BE2C (cell line): ENCODE measurements around the gene TRPM4.
"Not testable (repeated sequence)": the region's sequence is repeated elsewhere in the genome, so short reads cannot be mapped to it uniquely, and the experiment has no call there.

ENCODE experiments used
- DNase-seq: peaks from one replicate; pipeline ENCODE4 v3.0.0-alpha.2; 2020
- H3K27me3 ChIP-seq: fragments of 250-450 bp; sonication (Bioruptor Pico); 2 replicates; pipeline ENCODE4 v1.5.1; 2020; ENCODE audit warnings: mild to moderate bottlenecking
- H3K36me3 ChIP-seq: fragments of 250-450 bp; sonication (Bioruptor Pico); 2 replicates; pipeline ENCODE4 v1.5.1; 2020; ENCODE audit warnings: mild to moderate bottlenecking
- H3K4me1 ChIP-seq: fragments of 250-450 bp; sonication (Bioruptor Pico); 2 replicates; pipeline ENCODE4 v1.5.1; 2020
- H3K4me3 ChIP-seq: 2 replicates; pipeline ENCODE4 v1.5.1; 2011; ENCODE audit warnings: low read depth, low read length
- H3K9me3 ChIP-seq: fragments of 250-450 bp; sonication (Bioruptor Pico); 2 replicates; pipeline ENCODE4 v1.5.1; 2020
- TF ChIP-seq, protein P1 (sequence below): IDR thresholded peaks from 2 replicates; pipeline ENCODE4 v1.5.1; 2012; ENCODE audit warnings: mild to moderate bottlenecking, low read depth, low read length

Gene TRPM4

DNA sequence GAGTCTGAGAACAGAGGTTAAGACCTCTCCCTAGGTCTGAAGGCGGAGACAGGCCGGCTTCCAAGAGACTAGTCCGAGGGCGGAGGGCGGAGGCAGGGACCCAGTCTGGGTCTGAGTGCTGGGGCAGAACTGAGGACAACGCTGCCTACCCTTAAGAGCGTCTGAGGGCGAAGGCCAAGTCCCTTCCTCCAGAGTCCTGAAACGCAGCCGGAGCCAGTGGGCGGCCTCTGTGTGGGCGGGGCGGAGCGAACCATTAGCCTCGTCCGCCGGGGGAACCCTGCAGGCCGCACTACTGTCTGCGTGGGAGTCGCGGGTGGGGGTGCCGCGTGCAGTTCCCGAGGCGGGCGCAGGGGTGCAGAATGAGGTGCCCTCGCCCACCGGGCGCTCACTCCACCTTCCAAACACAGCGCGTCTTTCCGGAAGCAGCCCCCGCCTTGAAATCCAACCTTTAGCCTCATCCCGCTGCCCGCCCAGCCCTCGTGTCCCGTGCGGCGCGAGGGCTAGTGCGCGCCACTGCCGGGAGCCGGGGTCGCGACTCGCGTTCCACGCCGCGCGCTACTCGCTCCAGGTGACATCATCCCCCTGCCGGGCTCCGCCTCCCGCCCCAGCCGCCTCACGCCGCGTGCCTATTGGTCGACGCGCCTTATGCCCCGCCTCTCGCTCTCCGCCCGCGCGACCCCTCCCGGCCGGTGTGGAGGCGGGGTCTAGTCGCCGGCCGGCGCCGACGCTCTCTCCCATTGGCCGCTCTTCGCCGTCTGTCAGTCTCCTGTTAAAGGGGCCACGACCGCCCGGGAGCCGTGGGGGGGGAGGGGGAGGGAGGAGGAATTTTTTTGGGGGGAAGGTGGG lies 38.8 kb upstream of the TRPM4 start, which contains the start of gene C19orf73:
Gene C19orf73 (minus strand): TSS at position 579 of the 846 bp plus-strand sequence. CDS start 121 bp downstream, at position 458.
- TF ChIP-seq, protein P1, sequence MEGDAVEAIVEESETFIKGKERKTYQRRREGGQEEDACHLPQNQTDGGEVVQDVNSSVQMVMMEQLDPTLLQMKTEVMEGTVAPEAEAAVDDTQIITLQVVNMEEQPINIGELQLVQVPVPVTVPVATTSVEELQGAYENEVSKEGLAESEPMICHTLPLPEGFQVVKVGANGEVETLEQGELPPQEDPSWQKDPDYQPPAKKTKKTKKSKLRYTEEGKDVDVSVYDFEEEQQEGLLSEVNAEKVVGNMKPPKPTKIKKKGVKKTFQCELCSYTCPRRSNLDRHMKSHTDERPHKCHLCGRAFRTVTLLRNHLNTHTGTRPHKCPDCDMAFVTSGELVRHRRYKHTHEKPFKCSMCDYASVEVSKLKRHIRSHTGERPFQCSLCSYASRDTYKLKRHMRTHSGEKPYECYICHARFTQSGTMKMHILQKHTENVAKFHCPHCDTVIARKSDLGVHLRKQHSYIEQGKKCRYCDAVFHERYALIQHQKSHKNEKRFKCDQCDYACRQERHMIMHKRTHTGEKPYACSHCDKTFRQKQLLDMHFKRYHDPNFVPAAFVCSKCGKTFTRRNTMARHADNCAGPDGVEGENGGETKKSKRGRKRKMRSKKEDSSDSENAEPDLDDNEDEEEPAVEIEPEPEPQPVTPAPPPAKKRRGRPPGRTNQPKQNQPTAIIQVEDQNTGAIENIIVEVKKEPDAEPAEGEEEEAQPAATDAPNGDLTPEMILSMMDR: no peak; the same call in 1 of the 2 replicates
- H3K4me3 ChIP-seq: peak within 1 kb of the TSS; percentile 81
- peaks cover 2% of the 10 kb centered on the region; the same call in 1 of the 2 replicates for H3K4me1 ChIP-seq

DNA sequence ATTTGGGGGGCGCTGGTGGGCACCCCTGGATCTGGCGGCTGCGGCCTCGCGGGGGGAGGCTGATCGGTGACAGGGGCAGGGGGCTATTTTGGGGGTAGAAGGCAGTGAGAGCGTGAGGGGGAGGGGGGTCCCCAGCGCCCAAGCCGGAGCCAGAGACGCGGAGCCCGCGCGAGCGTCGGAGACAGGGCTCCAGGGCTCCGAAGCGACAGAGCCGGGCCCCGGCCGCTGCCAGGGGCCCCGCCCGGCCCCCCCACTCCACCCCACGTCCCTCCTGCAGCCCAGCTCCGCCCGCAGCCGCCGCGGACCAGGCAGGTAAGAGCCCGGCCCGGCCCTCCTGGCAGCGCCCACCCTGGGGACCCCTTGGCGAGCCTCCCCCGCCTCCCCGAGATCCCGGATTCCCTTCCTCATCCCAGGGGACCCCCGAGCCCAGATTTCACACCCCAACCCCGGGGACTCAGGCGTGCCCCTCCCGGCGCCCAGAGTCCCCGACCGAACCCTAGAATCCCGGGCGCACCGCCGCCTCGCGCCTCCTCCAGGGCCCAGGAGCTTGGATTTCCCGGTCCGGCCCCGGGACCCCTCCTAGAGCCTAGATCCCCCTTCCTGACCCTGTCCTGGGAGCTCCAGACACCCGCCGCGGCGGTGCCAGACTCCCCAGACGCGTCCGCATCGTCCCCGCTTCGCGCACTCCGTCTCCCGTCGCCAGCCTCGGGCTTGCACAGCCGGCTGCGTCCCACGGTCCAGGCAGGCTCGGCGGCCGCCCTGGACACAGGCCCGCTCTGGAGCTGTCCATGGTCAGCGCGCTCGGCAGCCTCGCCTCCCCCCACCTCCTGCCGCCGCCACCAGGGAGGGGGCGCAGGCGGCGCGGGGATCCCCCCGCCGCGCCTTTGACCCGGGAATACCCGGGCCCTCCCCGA lies 37.9 kb upstream of the TRPM4 start, which contains the start of gene PPFIA3:
Gene PPFIA3 (plus strand): TSS at position 134 of the 914 bp plus-strand sequence. CDS start 8,330 bp downstream, outside the sequence.
- DNase-seq: peak; percentile 50
- TF ChIP-seq, protein P1: no peak
- peak within 1 kb of the TSS; percentile 81 for H3K4me3 ChIP-seq
- no peaks in the 10 kb centered on the region for H3K4me1 ChIP-seq
- H3K9me3 ChIP-seq: no peaks in the 10 kb centered on the region
- H3K27me3 ChIP-seq: no peaks in the 10 kb centered on the region
- no peaks in the 10 kb centered on the region for H3K36me3 ChIP-seq

More for the DNA sequence above, 38.8 kb upstream of the TRPM4 start, which contains the start of gene C19orf73:
- no peaks in the 10 kb centered on the region for H3K9me3 ChIP-seq
- peak; percentile 96 for DNase-seq
- H3K36me3 ChIP-seq: no peaks in the 10 kb centered on the region
- no peaks in the 10 kb centered on the region for H3K27me3 ChIP-seq

- peak overlapping the region; percentile 81 for H3K4me3 ChIP-seq
Observed at GRCh38 chr19:49120325-49120683, 37.3 kb upstream of the TRPM4 start.

GRCh38 chr19:49120868-49121267 lies 36.7 kb upstream of the TRPM4 start:
- H3K36me3 ChIP-seq: no peaks in the 10 kb centered on the region
- no peaks in the 10 kb centered on the region for H3K4me1 ChIP-seq
- H3K4me3 ChIP-seq: no peak overlapping the region
- no peak for DNase-seq
- H3K9me3 ChIP-seq: no peaks in the 10 kb centered on the region
- H3K27me3 ChIP-seq: no peaks in the 10 kb centered on the region
- TF ChIP-seq, protein P1: no peak

More at GRCh38 chr19:49120325-49120683, 37.3 kb upstream of the TRPM4 start:
- Histone ChIP-seq H3K9me3 (no peaks in the 10 kb centered on the region), H3K4me1 (no peaks in the 10 kb centered on the region), H3K36me3 (no peaks in the 10 kb centered on the region), H3K27me3 (no peaks in the 10 kb centered on the region)
- TF ChIP-seq, protein P1: no peak
- no peak for DNase-seq

DNA sequence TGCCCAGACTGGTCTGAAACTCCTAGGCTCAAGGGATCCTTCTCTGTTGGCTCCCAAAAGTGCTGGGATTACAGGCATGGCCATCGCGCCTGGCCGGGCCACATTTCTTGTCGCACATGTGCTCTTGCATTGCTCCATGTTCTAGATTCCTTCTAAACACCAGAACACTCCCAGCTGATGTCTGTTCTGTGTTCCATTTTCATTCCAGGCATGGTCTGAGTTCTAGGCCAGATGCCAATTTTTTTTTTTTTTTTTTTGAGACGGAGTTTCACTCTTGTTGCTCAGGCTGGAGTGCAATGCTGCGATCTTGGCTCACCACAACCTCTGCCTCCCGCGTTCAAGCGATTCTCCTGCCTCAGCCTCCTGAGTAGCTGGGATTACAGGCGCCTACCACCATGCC lies 35.8 kb upstream of the TRPM4 start:
- not testable (repeated sequence) for H3K4me3 ChIP-seq, H3K4me1 ChIP-seq, H3K27me3 ChIP-seq, DNase-seq, H3K36me3 ChIP-seq, H3K9me3 ChIP-seq

DNA sequence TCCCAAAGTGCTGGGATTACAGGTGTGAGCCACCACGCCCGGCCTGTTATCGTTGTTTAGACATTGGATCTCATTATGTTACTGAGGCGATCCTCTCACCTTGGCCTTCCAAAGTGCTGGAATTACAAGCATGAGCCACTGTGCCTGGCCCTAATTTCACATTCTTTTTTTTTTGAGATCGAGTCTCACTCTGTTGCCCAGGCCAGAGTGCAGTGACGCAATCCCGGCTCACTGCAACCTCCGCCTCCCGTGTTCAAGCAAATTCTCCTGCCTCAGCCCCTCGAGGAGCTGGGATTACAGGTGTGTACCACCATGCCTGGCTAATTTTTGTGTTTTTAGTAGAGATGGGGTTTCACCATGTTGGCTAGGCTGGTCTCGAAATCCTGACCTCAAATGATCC lies 34.3 kb upstream of the TRPM4 start:
- not testable (repeated sequence) for H3K9me3 ChIP-seq, H3K4me3 ChIP-seq, H3K36me3 ChIP-seq, H3K27me3 ChIP-seq, H3K4me1 ChIP-seq, DNase-seq
